GM19099 (cell line): ENCODE results near the gene GNAZ.

Experiments
- POLR2A ChIP-seq: IDR thresholded peaks from 3 replicates; pipeline ENCODE4 v1.6.1; 2011; ENCODE audit warnings: low read depth; ENCODE audit not compliant: insufficient read length; ENCODE audit errors: extremely low read depth

GNAZ gene

DNA sequence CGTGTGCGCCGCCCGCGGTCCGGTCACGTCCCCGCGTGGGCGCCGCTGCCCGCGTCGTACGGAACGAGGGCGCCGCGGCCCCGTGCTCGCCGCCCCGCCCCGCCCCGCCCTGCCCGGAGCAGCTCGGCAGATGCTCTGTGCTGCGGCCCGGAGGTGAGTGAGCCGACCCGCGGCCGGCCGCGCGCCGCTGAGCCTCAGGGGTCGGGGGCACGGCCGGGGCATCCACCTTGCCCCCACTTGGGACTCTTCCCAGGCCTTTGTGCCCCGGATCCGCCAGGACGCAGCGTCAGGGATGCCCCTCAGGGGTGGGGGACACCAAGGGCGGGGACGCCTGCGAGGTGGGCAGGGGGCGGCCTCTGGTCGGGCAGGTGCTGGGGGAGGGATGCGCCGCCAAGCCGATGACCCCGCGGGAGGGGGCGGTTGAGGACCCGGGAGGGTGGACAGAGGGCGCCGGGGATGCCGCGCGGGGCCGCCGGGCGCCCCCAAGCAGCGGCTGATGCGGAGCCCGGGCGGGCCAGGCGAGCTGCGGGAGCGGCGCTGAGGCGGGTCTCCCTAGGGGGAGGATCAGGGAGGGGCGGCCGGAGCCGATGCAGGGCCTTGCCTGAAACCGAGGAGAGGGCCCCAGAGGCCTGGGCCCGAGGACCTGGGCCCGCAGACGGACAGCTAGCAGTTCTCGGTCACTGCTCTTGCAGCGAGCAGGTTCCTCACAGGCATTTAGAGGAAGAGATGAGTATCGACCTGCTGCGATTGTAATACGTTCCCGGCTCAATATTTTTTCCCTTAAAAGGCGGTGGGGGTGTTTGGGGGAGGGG, at the start of gene GNAZ:
Gene GNAZ, plus strand, starts transcription at position 102 of the 812 bp plus-strand sequence. CDS start 25,177 bp downstream, outside the sequence.
- TF ChIP-seq POLR2A, result no peak

DNA sequence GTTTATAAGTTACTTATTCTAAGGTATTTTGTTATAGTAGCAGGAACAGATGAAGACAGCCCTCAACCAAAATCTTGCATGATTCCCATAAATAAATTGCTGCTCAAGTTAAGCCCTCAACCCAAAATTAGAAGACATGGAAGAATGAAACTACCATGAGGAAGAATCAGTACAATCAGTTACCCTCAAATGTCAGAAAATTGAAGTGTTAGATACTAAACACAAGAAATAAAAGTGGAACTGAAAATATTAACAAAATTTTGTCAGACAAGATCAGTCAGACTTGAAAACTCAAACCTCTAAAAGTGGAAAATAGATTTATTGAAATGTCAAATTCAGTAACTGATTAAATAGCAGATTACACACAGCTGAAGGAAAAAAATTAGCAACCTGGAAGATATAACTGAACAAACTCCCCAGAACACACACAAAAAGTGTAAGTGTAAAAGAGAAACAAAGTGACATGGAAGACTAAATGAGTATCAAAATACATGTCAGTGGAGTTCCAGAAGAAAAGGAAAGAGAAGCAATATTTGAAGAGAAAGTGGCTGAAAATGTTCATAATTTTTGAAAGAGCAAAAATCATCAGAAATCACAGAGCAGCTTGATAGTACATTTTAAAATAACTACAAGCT, 49.5 kb upstream of the GNAZ start:
- TF ChIP-seq POLR2A, result no peak

DNA sequence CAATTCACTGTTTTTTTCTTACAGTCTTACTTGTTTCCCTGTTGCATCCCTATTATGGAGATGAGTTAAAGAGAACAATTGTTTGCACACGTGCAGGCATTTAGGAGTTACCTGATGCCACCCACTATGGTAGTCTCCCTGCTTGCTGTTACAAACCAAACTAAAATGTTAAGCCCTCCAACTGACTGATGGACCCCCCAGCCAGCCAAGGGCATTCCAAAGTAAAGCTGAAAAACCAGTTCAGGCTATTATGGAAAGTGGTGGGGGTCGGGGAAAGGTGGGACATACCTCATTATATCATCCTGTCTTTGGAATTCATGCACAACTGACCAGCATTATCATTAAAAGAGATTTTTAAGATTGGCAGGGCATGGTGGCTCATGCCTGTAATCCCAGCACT, 47.0 kb upstream of the GNAZ start:
- TF ChIP-seq POLR2A, result no peak

DNA sequence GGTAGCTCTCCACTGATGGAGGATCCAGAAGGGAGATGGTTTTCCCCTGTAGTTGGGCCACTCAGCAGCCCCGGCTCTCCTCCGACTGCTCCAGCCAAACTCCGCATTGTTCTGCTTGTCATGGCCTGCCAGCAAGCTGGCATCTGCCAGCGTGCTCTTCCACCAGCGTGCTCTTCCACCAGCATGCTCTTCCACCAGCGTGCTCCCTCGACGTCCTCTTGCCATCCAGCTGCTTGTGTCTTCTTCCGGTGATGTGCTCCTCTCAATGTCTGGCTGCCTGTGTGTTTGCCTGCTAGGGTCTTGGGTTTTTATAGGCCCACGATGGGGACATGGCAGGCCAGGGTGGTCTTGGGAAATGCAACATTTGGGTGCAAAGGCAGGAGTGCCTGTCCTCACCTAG, 43.5 kb upstream of the GNAZ start:
- no peak for TF ChIP-seq POLR2A

DNA sequence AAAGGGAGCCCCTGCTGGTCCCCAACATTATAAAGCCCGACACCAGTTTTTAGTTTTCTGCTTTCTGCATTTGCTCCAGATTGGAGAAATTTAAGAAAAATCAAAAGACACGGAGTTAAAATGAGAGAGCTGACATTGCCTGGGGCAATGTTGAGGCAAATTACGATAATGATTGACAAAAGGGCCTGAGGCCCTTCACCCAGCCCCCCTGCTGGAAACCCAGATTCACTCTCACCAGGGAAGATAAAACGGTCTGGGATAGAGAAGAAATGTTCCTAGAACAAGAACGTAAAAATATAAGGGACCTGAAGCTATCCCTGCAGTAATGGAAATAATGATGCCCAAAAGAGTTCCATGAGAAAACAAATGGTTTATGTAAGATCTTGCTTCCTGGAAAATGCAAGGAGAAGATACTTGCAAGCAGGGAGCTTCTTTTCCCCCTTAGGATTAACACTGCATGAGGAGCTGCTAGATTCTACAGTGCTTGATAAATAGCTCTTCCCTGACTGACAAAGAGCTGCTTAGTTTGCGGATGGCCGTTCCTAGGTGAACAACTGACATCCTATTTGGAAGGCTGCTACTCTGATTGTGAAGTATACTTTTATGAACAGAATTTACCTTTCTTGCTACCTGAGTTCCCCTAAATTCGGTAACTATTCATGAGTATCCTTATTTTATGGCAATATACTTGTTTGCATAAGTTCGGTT, 40.6 kb upstream of the GNAZ start:
- TF ChIP-seq POLR2A, result no peak

DNA sequence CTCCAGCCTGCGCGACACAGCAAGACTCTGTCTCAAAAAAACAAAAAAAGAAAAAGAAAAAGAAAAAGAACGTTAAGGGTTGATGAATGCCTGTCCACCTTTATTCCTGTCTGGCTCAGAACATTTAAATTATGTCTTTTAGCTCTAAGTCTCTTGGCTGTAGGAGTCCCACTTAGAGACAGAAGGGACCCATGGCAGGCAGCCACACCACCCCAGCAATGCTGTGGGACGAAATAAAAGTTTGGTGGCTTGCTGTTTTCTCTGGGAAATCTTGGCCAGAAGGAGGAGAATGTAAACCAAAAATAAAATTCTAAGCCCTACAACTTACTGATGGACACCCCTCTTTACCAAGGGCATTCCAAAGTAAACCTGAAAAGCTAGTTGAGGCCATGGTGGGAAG, 38.9 kb upstream of the GNAZ start:
- TF ChIP-seq POLR2A, result no peak

DNA sequence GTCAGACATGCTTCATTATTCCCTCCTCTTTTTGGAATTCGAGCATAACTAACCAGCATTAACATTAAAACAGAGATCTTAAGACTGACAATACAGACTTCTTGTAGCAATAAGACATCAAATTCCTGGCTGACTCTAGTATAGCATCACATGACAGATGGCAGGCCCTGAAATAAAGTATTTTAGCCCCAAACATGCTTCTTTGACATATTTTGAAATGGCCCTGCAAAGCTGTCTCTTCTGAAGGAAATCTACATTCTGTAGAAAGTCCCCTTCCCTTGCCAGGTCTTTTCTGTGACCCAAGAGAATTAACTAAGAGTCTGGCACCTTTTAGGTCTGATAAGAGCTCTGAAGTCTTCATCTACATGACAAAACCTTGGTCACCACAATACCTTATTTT, 38.5 kb upstream of the GNAZ start:
- no peak for TF ChIP-seq POLR2A

DNA sequence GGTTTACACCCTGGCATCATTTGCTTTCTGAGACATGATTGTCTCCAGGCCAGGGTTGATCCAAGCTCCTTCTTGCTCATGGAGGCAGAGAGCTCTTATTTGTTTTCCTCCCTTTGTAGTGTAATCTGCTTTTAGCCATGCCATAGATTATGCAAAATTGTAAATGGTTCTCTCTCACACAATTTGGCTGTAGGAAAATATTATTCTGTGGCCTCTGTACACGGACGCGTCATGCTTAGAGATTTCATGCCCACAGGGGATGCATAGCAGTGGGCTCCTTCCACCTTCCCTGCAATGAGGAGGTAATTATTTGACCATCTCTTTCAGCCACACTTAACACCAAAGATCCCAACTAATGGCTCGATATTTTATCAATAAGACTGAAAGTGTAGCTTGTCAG, 37.7 kb upstream of the GNAZ start:
- no peak for TF ChIP-seq POLR2A

DNA sequence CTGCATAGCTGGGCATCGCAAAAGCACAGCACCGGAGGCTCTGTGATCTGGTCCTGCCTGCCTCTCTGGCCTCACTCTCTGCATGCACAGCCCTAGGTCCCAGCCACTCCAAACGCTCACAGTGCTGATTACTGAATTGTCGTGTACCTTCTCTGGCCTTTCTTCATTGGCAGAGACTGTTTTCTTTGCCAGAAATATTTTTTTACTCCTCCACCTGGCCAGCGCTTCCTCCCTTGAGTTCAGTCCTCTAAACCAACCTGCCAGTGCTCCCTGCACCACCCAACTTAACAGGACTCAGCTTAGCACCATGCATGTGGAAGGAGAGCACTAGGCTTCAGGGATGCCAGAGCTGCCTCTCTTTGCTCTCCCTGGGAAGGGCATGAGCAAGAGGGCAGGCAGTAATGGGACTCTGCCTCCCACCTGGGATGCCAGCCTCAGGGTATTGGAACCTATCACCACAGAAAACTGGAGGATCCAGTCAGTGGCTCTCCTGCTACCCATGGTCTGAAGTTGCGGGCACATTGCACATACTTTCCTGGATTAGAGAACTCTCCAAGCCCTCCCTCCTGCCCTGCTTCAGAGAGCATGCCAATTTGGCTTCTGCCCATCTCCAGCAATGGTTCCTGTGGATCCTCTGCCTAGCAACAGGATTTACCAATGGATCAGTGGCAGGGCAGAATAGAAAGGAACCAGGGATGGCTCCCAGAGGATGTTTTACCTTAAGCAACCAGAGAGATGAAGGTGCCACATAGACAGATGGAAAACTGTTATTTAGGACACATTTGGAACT, 37.0 kb upstream of the GNAZ start:
- no peak for TF ChIP-seq POLR2A

DNA sequence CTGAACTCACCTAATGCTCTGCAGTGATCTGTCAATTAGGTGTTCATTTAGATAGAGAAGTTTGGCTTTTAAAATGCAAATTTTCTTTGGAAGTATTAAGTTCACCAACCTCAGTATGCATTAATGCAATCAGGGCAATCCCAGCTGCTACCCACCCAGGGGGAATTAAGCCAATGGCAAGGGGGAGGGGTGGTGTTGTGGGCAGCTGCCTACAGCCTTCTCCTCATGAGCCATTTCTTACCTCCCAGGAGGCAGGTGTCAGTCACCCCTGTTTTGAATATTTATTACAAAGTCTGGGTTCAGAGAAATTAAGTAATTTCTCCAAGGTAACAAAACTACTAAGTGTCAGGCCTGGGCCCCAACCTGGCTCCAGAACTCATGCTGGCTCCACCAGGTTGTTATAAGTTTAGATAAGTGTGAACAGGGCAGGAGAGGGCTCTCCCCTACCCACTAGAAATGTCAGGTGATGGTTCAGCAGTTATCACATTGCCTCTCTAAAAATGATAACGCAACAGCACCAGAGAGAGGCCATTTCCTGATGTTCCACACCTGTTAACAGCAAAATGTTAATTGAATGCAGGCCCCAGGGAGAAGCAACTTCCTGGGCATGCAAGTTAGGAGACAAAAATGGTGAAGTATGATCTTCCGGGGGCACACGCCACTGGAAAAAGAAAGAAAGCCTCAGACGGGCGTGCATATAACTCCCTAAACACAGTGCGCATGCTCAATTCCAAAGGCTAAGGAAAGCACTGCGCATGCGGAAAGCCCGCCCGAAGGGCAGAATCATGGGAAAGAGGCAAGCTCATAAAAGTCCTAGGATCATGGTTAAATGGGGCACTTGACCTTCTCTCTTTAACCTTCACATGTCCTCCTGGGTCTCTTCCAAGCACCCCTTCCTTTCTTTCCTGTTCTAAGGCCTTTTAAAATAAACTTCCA, 35.4 kb upstream of the GNAZ start:
- TF ChIP-seq POLR2A, result no peak

DNA sequence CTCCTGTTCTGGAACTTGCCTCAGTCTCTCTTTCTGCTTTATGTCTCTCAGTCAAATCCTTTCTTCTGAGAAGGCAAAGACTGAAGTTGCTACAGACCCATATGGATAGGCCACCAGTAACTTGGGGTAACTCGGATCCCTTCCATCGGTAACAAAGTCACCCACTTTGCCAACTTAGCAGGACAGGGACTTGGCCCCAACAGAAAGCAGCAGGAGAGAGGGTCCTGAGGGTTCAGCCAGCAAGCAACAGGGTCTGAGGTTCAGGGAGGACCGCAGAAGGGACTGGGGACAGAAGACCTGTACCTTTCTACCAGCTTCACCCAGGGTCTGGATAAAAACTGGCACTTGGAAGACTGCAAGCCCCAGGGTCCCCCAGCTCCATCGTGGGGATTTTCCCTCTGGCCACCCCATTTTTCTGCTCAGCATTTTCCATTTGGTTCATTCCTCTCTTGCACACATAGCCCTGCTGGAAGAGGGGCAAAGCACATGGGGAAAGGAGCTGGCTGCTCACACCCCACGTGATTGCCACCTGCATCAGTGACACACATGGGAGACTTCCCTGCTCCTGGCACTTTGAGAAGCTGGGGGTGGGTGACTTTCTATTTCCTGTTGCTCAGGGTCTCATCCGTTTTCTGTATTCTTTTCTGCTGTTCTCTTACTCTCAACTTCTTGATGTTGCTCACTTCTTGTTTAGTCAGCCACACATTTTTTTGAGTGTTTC, 34.6 kb upstream of the GNAZ start:
- TF ChIP-seq POLR2A, result no peak

DNA sequence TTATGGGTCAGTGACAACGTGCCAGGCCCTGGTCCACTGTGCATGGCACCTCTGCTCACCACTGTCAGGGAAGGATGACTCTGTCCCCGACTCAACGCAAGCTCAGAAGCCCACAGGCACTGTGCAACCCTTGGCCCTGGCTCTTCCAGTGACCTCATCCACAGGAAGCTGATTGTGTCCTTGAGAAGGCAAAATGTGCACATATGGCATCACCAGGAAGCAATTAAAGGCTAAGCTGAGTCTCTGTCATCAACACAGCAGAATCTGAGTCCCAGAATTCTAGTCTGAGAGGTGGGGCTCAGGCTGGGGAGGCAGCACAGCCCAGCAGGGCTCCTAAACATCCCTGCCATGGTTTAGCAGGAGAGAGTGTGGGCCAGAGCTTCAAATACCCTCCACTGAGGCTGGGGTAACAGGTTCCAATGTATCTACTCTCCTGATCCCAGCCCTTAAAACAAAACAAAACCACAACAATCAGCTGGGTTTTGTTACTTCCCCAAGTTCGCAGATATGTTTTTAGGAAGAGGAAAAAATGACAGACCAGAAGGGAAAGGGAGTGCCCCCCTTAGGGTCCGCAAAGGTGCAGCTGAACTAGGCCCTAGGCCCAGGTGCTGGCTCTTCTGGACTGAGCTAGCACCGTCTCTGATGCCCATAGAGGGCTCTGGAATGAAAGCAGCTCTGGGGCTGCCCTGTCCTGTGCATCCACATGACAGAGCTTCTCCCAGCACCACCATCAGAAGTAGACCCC, 33.5 kb upstream of the GNAZ start:
- no peak for TF ChIP-seq POLR2A
